OCI-LY1 (cell line): ENCODE measurements around the gene LVRN.

Source experiments
- H2AFZ ChIP-seq: fragments of 200-600 bp; sonication (generic), shearing (Covaris generic); 2 replicates; pipeline ENCODE4 v1.6.0; 2014; ENCODE audit warnings: antibody characterized with exemption, mild to moderate bottlenecking, low read length
- H3F3A ChIP-seq: fragments of 200-600 bp; sonication (generic), shearing (Covaris generic); 2 replicates; pipeline ENCODE4 v1.6.0; 2014; ENCODE audit warnings: mild to moderate bottlenecking, antibody characterized with exemption, low read length, moderate library complexity; ENCODE audit not compliant: insufficient read depth
- H3K27ac ChIP-seq: fragments of 200-600 bp; sonication (generic); 2 replicates; pipeline ENCODE4 v1.5.1; 2014; ENCODE audit warnings: low read length, mixed run types, mild to moderate bottlenecking, low read depth; ENCODE audit not compliant: poor library complexity, severe bottlenecking
- H3K27me3 ChIP-seq: fragments of 200-600 bp; sonication (generic); 2 replicates; pipeline ENCODE4 v1.6.0; 2014; ENCODE audit warnings: antibody characterized with exemption, mild to moderate bottlenecking, low read length, moderate library complexity; ENCODE audit not compliant: insufficient read depth
- H3K36me3 ChIP-seq: fragments of 200-600 bp; sonication (generic); 2 replicates; pipeline ENCODE4 v1.6.1; 2014; ENCODE audit warnings: mild to moderate bottlenecking, antibody characterized with exemption, low read length, moderate library complexity, mixed read lengths; ENCODE audit not compliant: insufficient read depth
- H3K4me1 ChIP-seq: fragments of 200-600 bp; sonication (generic); 2 replicates; pipeline ENCODE4 v1.5.1; 2014; ENCODE audit warnings: mild to moderate bottlenecking, low read length, moderate library complexity; ENCODE audit not compliant: insufficient read depth, severe bottlenecking
- H3K4me2 ChIP-seq: fragments of 200-600 bp; sonication (generic), shearing (Covaris generic); 2 replicates; pipeline ENCODE4 v1.6.1; 2014; ENCODE audit warnings: low read length
- H3K4me3 ChIP-seq: fragments of 200-600 bp; sonication (generic); 2 replicates; pipeline ENCODE4 v1.5.1; 2014; ENCODE audit warnings: low read length, low read depth, mild to moderate bottlenecking, mixed read lengths; ENCODE audit not compliant: poor library complexity, severe bottlenecking
- H3K79me2 ChIP-seq: fragments of 200-600 bp; shearing (Covaris generic); 2 replicates; pipeline ENCODE4 v1.6.1; 2016; ENCODE audit warnings: mixed run types, low read length, mixed read lengths; ENCODE audit not compliant: insufficient read depth
- H3K9ac ChIP-seq: fragments of 200-600 bp; sonication (generic), shearing (Covaris generic); 2 replicates; pipeline ENCODE4 v1.6.1; 2014; ENCODE audit warnings: mild to moderate bottlenecking, low read length, mixed read lengths
- H3K9me2 ChIP-seq: fragments of 200-600 bp; sonication (generic), shearing (Covaris generic); 2 replicates; pipeline ENCODE4 v1.6.1; 2014; ENCODE audit warnings: low read depth, mild to moderate bottlenecking, low read length, mixed read lengths
- H3K9me3 ChIP-seq: fragments of 200-600 bp; shearing (Covaris generic); 2 replicates; pipeline ENCODE4 v1.6.1; 2014; ENCODE audit warnings: low read length, mixed read lengths
- H4K20me1 ChIP-seq: fragments of 200-600 bp; sonication (generic), shearing (Covaris generic); 2 replicates; pipeline ENCODE4 v1.6.0; 2016; ENCODE audit warnings: mild to moderate bottlenecking, low read length; ENCODE audit not compliant: insufficient read depth
- EZH2 ChIP-seq: fragments of 200-600 bp; sonication (generic), shearing (Covaris generic); IDR thresholded peaks from 2 replicates; pipeline ENCODE4 v1.8.0; 2017; ENCODE audit warnings: borderline replicate concordance, mixed run types, mild to moderate bottlenecking, antibody characterized with exemption, low read length, moderate library complexity, mixed read lengths
- TF ChIP-seq, protein P1 (sequence below): fragments of 200-600 bp; sonication (generic), shearing (Covaris generic); IDR thresholded peaks from 2 replicates; pipeline ENCODE4 v1.5.1; 2017; ENCODE audit warnings: mild to moderate bottlenecking, antibody characterized with exemption, low read length, moderate library complexity, mixed read lengths

LVRN gene

DNA sequence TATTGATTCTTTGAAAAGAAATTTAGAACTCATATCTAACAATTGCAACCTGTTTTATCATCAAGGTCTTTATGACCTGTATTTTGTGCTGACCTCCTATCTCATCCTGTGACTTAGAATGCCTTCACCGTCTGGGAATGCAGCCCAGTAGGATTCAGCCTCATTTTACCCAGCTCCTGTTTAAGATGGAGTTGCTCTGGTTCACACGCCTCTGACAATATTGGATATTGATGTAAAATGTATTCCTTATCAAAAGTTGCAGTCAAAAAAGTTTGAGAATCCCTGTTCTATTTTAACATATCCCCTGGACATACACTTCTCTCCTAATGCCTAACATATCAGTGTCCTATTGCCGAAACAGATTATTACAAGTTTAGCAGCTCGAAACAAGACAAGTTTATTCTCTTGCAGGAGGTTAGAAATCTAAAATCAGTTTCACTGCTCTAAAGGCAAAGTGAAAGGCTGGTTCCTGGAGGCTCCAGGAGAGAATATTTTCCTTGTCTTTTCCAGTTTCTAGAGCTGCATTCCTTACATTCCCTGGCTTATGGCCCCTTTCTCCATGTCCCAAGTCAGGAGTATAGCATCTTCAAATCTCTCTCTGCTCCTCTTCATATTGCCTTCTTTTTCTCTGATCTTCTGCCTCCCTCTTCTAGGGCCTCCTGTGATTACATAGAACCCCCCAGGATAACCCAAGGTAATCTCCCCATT, 31.5 kb upstream of the LVRN start:
- Histone ChIP-seq H3K4me3 (no peak overlapping the region), H3K4me2 (no peak overlapping the region), H3K4me1 (no peaks in the 10 kb centered on the region), H3K9me3 (no peaks in the 10 kb centered on the region), H3K9me2 (no peaks in the 10 kb centered on the region), H3K9ac (no peak overlapping the region), H4K20me1 (no peaks in the 10 kb centered on the region), H2AFZ (no peak overlapping the region), H3F3A (no peaks in the 10 kb centered on the region), H3K27ac (no peak overlapping the region), H3K79me2 (no peaks in the 10 kb centered on the region), H3K27me3 (no peaks in the 10 kb centered on the region), H3K36me3 (no peaks in the 10 kb centered on the region)
- TF ChIP-seq, protein P1, sequence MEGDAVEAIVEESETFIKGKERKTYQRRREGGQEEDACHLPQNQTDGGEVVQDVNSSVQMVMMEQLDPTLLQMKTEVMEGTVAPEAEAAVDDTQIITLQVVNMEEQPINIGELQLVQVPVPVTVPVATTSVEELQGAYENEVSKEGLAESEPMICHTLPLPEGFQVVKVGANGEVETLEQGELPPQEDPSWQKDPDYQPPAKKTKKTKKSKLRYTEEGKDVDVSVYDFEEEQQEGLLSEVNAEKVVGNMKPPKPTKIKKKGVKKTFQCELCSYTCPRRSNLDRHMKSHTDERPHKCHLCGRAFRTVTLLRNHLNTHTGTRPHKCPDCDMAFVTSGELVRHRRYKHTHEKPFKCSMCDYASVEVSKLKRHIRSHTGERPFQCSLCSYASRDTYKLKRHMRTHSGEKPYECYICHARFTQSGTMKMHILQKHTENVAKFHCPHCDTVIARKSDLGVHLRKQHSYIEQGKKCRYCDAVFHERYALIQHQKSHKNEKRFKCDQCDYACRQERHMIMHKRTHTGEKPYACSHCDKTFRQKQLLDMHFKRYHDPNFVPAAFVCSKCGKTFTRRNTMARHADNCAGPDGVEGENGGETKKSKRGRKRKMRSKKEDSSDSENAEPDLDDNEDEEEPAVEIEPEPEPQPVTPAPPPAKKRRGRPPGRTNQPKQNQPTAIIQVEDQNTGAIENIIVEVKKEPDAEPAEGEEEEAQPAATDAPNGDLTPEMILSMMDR, result no peak
- TF ChIP-seq EZH2, result no peak

DNA sequence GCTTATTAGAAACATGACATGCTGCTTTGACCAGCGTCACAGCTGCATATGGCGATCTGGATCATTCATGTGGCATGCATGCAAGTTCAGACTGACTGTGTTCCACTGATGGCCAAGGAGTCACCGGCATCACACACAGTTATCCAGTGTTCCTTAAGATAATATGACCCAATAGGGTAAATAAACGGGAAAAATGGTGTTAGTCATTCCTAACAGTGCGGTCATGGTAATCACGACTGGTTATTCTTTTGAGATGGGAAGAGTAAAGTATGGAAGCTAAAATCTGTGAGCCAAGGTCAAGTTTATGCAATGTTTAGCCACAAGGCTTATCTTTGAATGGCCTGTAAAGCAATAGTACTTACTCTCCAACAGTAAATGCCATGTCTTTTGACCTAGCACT, 29.3 kb upstream of the LVRN start:
- no peaks in the 10 kb centered on the region for H3F3A ChIP-seq
- H3K36me3 ChIP-seq, result no peaks in the 10 kb centered on the region
- no peak overlapping the region for H3K4me3 ChIP-seq
- H3K9me2 ChIP-seq, result no peaks in the 10 kb centered on the region
- H3K4me2 ChIP-seq, result no peak overlapping the region
- no peaks in the 10 kb centered on the region for H3K79me2 ChIP-seq
- no peaks in the 10 kb centered on the region for H4K20me1 ChIP-seq
- H3K27me3 ChIP-seq, result no peaks in the 10 kb centered on the region
- H3K4me1 ChIP-seq, result no peaks in the 10 kb centered on the region
- H3K9ac ChIP-seq, result no peak overlapping the region
- TF ChIP-seq, protein P1, result no peak
- TF ChIP-seq EZH2, result no peak
- no peak overlapping the region for H2AFZ ChIP-seq
- H3K27ac ChIP-seq, result no peak overlapping the region
- H3K9me3 ChIP-seq, result no peaks in the 10 kb centered on the region

DNA sequence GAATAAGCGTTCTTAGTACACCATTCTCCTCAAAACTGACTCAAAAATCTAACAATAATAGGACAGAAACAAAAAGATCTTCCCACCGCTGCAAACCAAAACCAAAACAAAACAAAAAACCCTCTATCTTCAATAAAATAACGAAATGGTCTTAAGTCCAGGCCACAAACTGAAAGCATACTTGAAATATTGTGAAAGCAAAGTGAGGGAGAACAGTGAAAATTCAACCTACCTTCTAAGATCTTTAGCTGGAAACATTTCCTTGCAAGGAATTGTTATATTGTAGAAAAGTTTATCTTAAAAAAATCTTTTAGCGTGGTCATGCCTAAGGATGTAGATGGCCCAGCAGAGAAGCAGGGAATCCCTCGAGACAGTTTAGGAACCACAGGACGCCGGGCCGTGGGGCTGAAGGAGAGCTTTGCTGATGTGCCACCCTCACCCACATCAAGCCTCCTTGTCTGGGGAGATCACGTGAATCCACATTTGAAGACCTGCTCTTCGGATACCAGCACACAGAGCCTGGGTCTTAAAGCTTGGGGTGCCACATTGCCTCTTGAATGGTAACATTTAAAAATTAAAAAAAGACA, 27.8 kb upstream of the LVRN start:
- H4K20me1 ChIP-seq, result no peaks in the 10 kb centered on the region
- no peaks in the 10 kb centered on the region for H3K9me2 ChIP-seq
- no peaks in the 10 kb centered on the region for H3F3A ChIP-seq
- no peak overlapping the region for H2AFZ ChIP-seq
- no peaks in the 10 kb centered on the region for H3K4me1 ChIP-seq
- no peaks in the 10 kb centered on the region for H3K9me3 ChIP-seq
- H3K79me2 ChIP-seq, result no peaks in the 10 kb centered on the region
- H3K36me3 ChIP-seq, result no peaks in the 10 kb centered on the region
- TF ChIP-seq EZH2, result no peak
- TF ChIP-seq, protein P1, result no peak
- no peak overlapping the region for H3K27ac ChIP-seq
- no peak overlapping the region for H3K9ac ChIP-seq
- no peaks in the 10 kb centered on the region for H3K27me3 ChIP-seq
- H3K4me3 ChIP-seq, result no peak overlapping the region
- no peak overlapping the region for H3K4me2 ChIP-seq
